ENCODE measurements around the gene CXADR.

GRCh38 chr21:17479606-17480005, 33.2 kb upstream of the CXADR start:
- TF ChIP-seq CTCF (IDR thresholded peaks at IDR 0.05; ENCODE audit: low read depth, low read length), result no peak
- no peak for TF ChIP-seq EZH2phosphoT487 (IDR thresholded peaks at IDR 0.05; ENCODE audit: low read depth)

Measured in OCI-LY3 (cell line).